Prostate gland (tissue), 2 donors: ENCODE data around the gene WWTR1. TPM values are rescaled to one million over a fixed set of nuclear protein-coding genes. Genes with fewer than 3 reads are reported as not detected.

Experiments
- DNase-seq: peaks from one replicate; pipeline ENCODE4 v3.0.0-alpha.2; 2019; ENCODE audit warnings: low spot score
- H3K27ac ChIP-seq, 2 donors: fragments of 200-600 bp; sonication (generic); 2 replicates each; pipeline ENCODE4 v1.5.1; 2017 to 2019
- H3K27me3 ChIP-seq: fragments of 200-600 bp; sonication (generic); replicated peaks from 2 replicates; pipeline ENCODE4 v1.5.1; 2019; ENCODE audit not compliant: insufficient read depth
- H3K36me3 ChIP-seq, 2 donors: fragments of 200-600 bp; sonication (generic); 1 replicate in 1 of 2; 2 replicates in 1 of 2; pipeline versions ENCODE4 v1.5.1 to v1.8.1; 2017 to 2019
- H3K4me1 ChIP-seq: fragments of 200-600 bp; sonication (generic); replicated peaks from 2 replicates; pipeline ENCODE4 v1.5.1; 2019
- H3K4me3 ChIP-seq, 2 donors: fragments of 200-600 bp; sonication (generic); 2 replicates each; pipeline ENCODE4 v1.5.1; 2017 to 2019
- H3K9me3 ChIP-seq: fragments of 200-600 bp; sonication (generic); 2 replicates; pipeline ENCODE4 v1.5.1; 2017
- POLR2A ChIP-seq: fragments of 450-650 bp; IDR thresholded peaks from one replicate; pipeline ENCODE4 v1.6.1; 2016; ENCODE audit warnings: antibody characterized with exemption, mild to moderate bottlenecking
- POLR2AphosphoS5 ChIP-seq: sonication (generic); formaldehyde crosslinking; IDR thresholded peaks from one replicate; pipeline ENCODE4 v1.6.1; 2017; ENCODE audit warnings: antibody characterized with exemption
- WGBS: methylation state at CpG from one replicate; pipeline ENCODE4 v1.1.5; 2018; 5-methylcytosine and 5-hydroxymethylcytosine counted together
- intact Hi-C: fragments of 100-400 bp; cut with DNase I; formaldehyde crosslinking; loops from one replicate; pipeline ENCODE4 v1.14.2; 2022
- small RNA-seq, 2 donors: library from RNA; depleted of rRNA; stranded (forward); fragments of <200 nt; gene quantifications; one replicate each; pipeline ENCODE3, GENCODE V24; 2016
- total RNA-seq, 2 donors: library from RNA; depleted of rRNA; stranded (reverse); fragments of >200 nt; gene quantifications; one replicate each; pipeline ENCODE4 v1.1.0, GENCODE V29; 2016
- TF ChIP-seq, protein P1 (sequence below), 4 experiments: fragments of 200-600 bp in 2 of 4; fragments of 450-650 bp in 2 of 4; sonication (generic) in 2 of 4; IDR thresholded peaks; 1 replicate in 3 of 4; 2 replicates in 1 of 4; pipeline ENCODE4 v1.5.1; 2016 to 2019; ENCODE audit warnings: antibody characterized with exemption in 4 of 4, mild to moderate bottlenecking in 2 of 4, moderate library complexity in 2 of 4

WWTR1 gene
- total RNA-seq, 2 donors from 2014 or later: 47.5 to 79.4 TPM

DNA sequence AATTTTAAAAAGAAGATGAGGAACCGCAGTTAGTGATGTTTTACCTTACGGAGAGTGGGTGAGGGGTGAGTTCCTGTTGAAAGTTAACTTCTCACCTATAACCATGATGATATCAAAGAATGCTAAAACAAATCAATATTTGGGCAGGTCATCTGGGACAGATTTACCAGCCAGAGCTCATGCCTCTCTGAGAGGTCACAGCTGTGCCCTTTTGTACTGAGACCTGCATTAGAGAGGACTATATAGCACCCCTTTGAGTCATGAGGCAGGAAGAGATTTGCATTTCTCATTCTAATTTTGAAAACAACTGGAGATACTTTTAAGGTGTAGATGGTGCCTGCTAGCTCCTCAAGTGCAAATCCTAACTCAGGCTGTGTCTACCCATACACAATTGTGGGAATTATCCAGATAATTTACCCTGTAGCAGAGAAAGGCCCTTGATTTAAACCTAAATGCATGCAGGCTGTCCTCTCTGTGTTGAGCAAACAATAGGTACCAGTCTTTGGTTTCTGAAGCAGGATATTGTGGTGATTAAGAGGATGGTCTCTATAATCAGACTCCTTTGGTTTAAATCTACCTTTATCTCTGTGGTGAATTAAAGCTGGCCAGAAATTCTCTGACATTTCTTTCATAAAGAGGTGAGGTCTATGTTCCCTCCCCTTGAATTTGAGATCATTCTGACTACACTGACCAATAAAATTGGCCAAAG lies 189.2 kb downstream of the WWTR1 start:
- Histone ChIP-seq H3K36me3 (no peaks in the 10 kb centered on the region), H3K4me3 (no peak overlapping the region), H3K27me3 (no peaks in the 10 kb centered on the region), H3K27ac (no peak overlapping the region), H3K4me1 (no peaks in the 10 kb centered on the region), H3K9me3 (no peaks in the 10 kb centered on the region)
- TF ChIP-seq, protein P1, sequence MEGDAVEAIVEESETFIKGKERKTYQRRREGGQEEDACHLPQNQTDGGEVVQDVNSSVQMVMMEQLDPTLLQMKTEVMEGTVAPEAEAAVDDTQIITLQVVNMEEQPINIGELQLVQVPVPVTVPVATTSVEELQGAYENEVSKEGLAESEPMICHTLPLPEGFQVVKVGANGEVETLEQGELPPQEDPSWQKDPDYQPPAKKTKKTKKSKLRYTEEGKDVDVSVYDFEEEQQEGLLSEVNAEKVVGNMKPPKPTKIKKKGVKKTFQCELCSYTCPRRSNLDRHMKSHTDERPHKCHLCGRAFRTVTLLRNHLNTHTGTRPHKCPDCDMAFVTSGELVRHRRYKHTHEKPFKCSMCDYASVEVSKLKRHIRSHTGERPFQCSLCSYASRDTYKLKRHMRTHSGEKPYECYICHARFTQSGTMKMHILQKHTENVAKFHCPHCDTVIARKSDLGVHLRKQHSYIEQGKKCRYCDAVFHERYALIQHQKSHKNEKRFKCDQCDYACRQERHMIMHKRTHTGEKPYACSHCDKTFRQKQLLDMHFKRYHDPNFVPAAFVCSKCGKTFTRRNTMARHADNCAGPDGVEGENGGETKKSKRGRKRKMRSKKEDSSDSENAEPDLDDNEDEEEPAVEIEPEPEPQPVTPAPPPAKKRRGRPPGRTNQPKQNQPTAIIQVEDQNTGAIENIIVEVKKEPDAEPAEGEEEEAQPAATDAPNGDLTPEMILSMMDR (IDR thresholded peaks at IDR 0.05): no peak
- TF ChIP-seq POLR2AphosphoS5 (no peak), POLR2A (no peak)
- no peak for DNase-seq
- 97% methylated on average over 2 of the region's 2 CpGs for WGBS
- intact Hi-C loops: no loop called here

Small RNA genes within 50 kb of the gene (small RNA-seq; reads per million reads assigned to genes)
- gene RNU6-1098P: 0 to 0.10 reads per million in 2 donors

Other genes with a start within 250 kb of the WWTR1 start
- not detected for gene TM4SF4, start 183.3 kb downstream of the WWTR1 start, total RNA-seq
- gene COMMD2, start 94.5 kb upstream of the WWTR1 start, total RNA-seq: 10 to 100 TPM; 21.6 to 26.9 TPM
- gene ANKUB1, start 134.5 kb upstream of the WWTR1 start, total RNA-seq: not detected
- gene RNF13, start 155.2 kb upstream of the WWTR1 start, total RNA-seq: 100 to 1,000 TPM in 1 of 2 donors, 10 to 100 TPM in 1; 77.3 to 105 TPM